Hepatocyte (in vitro differentiated cells): ENCODE data around the gene DCC. TPM values are rescaled to one million over a fixed set of nuclear protein-coding genes. Genes with fewer than 3 reads are reported as not detected.

ENCODE experiments used
- DNase-seq: peaks from one replicate; pipeline ENCODE4 v3.0.0-alpha.2; 2016; ENCODE audit warnings: low spot score
- H2AFZ ChIP-seq: fragments of 200-600 bp; sonication (generic); 2 replicates; pipeline ENCODE4 v1.6.0; 2016; ENCODE audit warnings: antibody characterized with exemption, mild to moderate bottlenecking
- H3K27ac ChIP-seq: fragments of 200-600 bp; sonication (generic); 2 replicates; pipeline ENCODE4 v1.5.1; 2016; ENCODE audit warnings: mild to moderate bottlenecking
- H3K27me3 ChIP-seq: fragments of 200-600 bp; sonication (generic); 2 replicates; pipeline ENCODE4 v1.6.1; 2016
- H3K36me3 ChIP-seq: fragments of 200-600 bp; sonication (generic); replicated peaks from 2 replicates; pipeline ENCODE4 v1.5.1; 2016; ENCODE audit warnings: low read depth; ENCODE audit not compliant: insufficient read depth
- H3K4me1 ChIP-seq: fragments of 200-600 bp; sonication (generic); 2 replicates; pipeline ENCODE4 v1.5.1; 2016; ENCODE audit warnings: mild to moderate bottlenecking, moderate library complexity; ENCODE audit not compliant: insufficient read depth
- H3K4me2 ChIP-seq: fragments of 200-600 bp; sonication (generic); 2 replicates; pipeline ENCODE4 v1.6.0; 2016
- H3K4me3 ChIP-seq: fragments of 200-600 bp; sonication (generic); 2 replicates; pipeline ENCODE4 v1.5.1; 2016; ENCODE audit warnings: mild to moderate bottlenecking
- H3K79me2 ChIP-seq: fragments of 200-600 bp; sonication (generic); 2 replicates; pipeline ENCODE4 v1.6.0; 2017; ENCODE audit warnings: mild to moderate bottlenecking
- H3K9me2 ChIP-seq: fragments of 200-600 bp; sonication (generic); replicated peaks from 2 replicates; pipeline ENCODE4 v1.6.0; 2017; ENCODE audit warnings: mild to moderate bottlenecking; ENCODE audit not compliant: insufficient read depth
- H3K9me3 ChIP-seq: fragments of 200-600 bp; sonication (generic); 2 replicates; pipeline ENCODE4 v1.5.1; 2016; ENCODE audit warnings: low read depth, mild to moderate bottlenecking
- H4K20me1 ChIP-seq: fragments of 200-600 bp; sonication (generic); 2 replicates; pipeline ENCODE4 v1.6.0; 2016; ENCODE audit warnings: mild to moderate bottlenecking; ENCODE audit not compliant: insufficient read depth, poor library complexity, severe bottlenecking
- EZH2 ChIP-seq: fragments of 200-600 bp; sonication (generic); IDR thresholded peaks from 2 replicates; pipeline ENCODE4 v1.6.1; 2016; ENCODE audit warnings: antibody characterized with exemption, mild to moderate bottlenecking, borderline replicate concordance
- EZH2phosphoT487 ChIP-seq: fragments of 200-600 bp; sonication (generic); IDR thresholded peaks from one replicate; pipeline ENCODE4 v1.6.1; 2018; ENCODE audit warnings: antibody characterized with exemption, mild to moderate bottlenecking, low read depth, moderate library complexity; ENCODE audit not compliant: unreplicated experiment, severe bottlenecking
- WGBS: methylation state at CpG from one replicate; pipeline ENCODE4 v1.1.6; 2016; ENCODE audit warnings: low lambda C conversion rate; ENCODE audit errors: missing lambda C conversion rate; 5-methylcytosine and 5-hydroxymethylcytosine counted together
- polyA plus RNA-seq: library from polyadenylated mRNA; unstranded; fragments of >200 nt; fragmentation: Nextera tagmentation; extraction: Ambion mirVana; gene quantifications from 2 replicates; pipeline ENCODE4 v1.2.1, GENCODE V29; 2016
- total RNA-seq: library from RNA; depleted of rRNA; stranded (reverse); fragments of >200 nt; gene quantifications from 2 replicates; pipeline ENCODE4 v1.2.3, GENCODE V29; 2014
- TF ChIP-seq, protein P1 (sequence below): fragments of 200-600 bp; sonication (generic); IDR thresholded peaks from 2 replicates; pipeline ENCODE4 v1.5.1; 2016; ENCODE audit warnings: antibody characterized with exemption, mild to moderate bottlenecking; ENCODE audit not compliant: poor library complexity

The DCC gene
- total and polyA plus RNA-seq, 2 experiments from 2014 or later = 1.0 to 3.5 TPM

DNA sequence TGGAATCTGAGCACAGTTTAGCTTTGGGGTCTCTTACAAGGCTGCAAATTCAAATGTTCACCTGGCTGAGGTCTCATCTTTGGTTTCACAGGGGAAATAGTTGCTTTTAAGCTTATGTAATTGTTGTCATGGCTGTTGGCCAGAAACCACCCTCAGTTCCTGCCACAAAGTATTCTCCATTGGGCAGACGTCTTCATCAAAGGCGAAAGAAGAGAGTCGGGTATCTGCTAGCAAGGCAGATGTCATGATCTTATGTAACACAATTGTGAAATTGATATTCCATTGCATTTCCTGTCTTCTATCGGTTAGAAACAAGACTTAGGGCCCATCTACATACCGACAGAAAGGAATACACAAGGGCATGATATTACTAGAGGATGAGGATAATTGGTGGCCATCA, 1068.3 kb downstream of the DCC start:
- Histone ChIP-seq H2AFZ (no peak overlapping the region), H3K27ac (no peak overlapping the region), H3K36me3 (no peaks in the 10 kb centered on the region), H4K20me1 (no peaks in the 10 kb centered on the region), H3K4me1 (no peaks in the 10 kb centered on the region), H3K9me3 (no peaks in the 10 kb centered on the region), H3K27me3 (no peaks in the 10 kb centered on the region), H3K79me2 (no peaks in the 10 kb centered on the region), H3K9me2 (no peaks in the 10 kb centered on the region), H3K4me3 (no peak overlapping the region), H3K4me2 (no peak overlapping the region)
- WGBS = 89% methylated on average over 5 of the region's 5 CpGs
- DNase-seq = no peak
- no peak for TF ChIP-seq EZH2
- TF ChIP-seq, protein P1, sequence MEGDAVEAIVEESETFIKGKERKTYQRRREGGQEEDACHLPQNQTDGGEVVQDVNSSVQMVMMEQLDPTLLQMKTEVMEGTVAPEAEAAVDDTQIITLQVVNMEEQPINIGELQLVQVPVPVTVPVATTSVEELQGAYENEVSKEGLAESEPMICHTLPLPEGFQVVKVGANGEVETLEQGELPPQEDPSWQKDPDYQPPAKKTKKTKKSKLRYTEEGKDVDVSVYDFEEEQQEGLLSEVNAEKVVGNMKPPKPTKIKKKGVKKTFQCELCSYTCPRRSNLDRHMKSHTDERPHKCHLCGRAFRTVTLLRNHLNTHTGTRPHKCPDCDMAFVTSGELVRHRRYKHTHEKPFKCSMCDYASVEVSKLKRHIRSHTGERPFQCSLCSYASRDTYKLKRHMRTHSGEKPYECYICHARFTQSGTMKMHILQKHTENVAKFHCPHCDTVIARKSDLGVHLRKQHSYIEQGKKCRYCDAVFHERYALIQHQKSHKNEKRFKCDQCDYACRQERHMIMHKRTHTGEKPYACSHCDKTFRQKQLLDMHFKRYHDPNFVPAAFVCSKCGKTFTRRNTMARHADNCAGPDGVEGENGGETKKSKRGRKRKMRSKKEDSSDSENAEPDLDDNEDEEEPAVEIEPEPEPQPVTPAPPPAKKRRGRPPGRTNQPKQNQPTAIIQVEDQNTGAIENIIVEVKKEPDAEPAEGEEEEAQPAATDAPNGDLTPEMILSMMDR = no peak
- no peak for TF ChIP-seq EZH2phosphoT487

DNA sequence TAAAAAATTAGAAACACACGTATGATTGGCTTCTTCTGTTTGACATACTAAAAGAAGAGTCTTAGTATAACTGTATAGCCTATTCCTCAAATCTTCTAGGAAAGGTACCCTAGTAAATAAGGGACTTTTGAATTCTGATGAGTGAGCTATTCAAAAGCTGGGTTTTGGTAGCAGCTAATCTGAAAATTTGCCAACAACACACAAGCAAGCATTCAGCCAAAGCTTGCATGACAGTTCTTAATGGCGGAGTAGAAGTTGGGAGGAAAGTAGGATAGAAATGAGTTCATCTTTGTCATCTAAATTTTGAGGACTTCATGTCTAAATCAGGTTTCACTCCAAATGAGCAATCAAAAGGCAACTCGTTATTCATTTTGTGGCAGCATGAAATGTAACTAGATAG, 1071.5 kb downstream of the DCC start:
- no peaks in the 10 kb centered on the region for H3K4me1 ChIP-seq
- H3K9me3 ChIP-seq = no peaks in the 10 kb centered on the region
- H3K4me2 ChIP-seq = no peak overlapping the region
- no peak overlapping the region for H3K4me3 ChIP-seq
- WGBS = 94% methylated on average over 3 of the region's 3 CpGs
- H3K36me3 ChIP-seq = no peaks in the 10 kb centered on the region
- TF ChIP-seq, protein P1 = no peak
- TF ChIP-seq EZH2phosphoT487 (no peak), EZH2 (no peak)
- H3K9me2 ChIP-seq = no peaks in the 10 kb centered on the region
- no peaks in the 10 kb centered on the region for H3K27me3 ChIP-seq
- no peak overlapping the region for H3K27ac ChIP-seq
- no peaks in the 10 kb centered on the region for H4K20me1 ChIP-seq
- no peak overlapping the region for H2AFZ ChIP-seq
- DNase-seq = no peak
- H3K79me2 ChIP-seq = no peaks in the 10 kb centered on the region

DNA sequence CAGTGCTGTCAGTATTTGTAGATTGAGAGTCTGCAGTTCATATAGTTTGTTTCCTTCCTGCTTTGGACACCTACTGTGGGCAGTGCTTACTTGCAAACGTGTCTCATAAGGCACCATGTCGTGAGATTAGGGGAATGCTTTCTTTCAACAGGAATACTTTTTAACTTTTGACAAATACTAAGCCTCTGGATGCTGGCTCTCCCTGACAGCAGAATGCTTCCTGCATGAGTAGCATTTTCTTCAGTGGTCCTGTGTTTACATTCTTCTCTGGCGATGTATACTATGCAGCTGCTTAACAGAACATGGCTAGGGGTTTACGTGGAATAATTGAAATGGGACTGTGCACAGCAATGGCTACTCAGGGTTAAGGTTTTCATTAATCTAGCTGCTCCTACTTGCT, 1077.0 kb downstream of the DCC start:
- H3K4me3 ChIP-seq = no peak overlapping the region
- WGBS = 11% methylated on average over 4 of the region's 4 CpGs
- no peaks in the 10 kb centered on the region for H3K79me2 ChIP-seq
- H3K9me2 ChIP-seq = no peaks in the 10 kb centered on the region
- H3K9me3 ChIP-seq = no peaks in the 10 kb centered on the region
- DNase-seq = no peak
- no peak overlapping the region for H3K4me2 ChIP-seq
- H3K4me1 ChIP-seq = no peaks in the 10 kb centered on the region
- no peaks in the 10 kb centered on the region for H3K36me3 ChIP-seq
- no peak overlapping the region for H2AFZ ChIP-seq
- H3K27me3 ChIP-seq = no peaks in the 10 kb centered on the region
- TF ChIP-seq EZH2phosphoT487 (no peak), EZH2 (no peak)
- TF ChIP-seq, protein P1 = no peak
- H4K20me1 ChIP-seq = no peaks in the 10 kb centered on the region
- H3K27ac ChIP-seq = no peak overlapping the region

DNA sequence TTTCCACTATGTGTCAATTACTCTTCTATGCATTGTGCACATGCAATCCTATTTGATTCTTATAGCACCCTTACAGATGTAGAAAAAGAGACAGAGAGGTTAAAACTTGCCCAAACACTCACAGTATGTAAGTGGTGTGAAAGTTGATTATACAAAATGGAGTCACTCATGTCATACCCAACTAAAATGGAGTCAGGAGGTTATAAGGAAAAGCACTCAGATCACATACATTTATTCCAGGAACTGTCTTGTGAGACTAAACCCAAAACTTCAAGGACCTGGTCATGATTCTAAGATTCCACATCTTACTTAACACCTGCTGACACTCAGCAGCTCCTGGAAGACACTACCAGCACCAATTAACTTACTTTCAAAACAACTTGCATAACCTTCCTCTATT, 1081.9 kb downstream of the DCC start:
- H4K20me1 ChIP-seq = no peaks in the 10 kb centered on the region
- no peak overlapping the region for H3K4me3 ChIP-seq
- TF ChIP-seq, protein P1 = no peak
- TF ChIP-seq EZH2phosphoT487 = no peak
- no peak for TF ChIP-seq EZH2
- H3K9me2 ChIP-seq = no peaks in the 10 kb centered on the region
- H2AFZ ChIP-seq = no peak overlapping the region
- no peaks in the 10 kb centered on the region for H3K36me3 ChIP-seq
- no peak overlapping the region for H3K4me2 ChIP-seq
- DNase-seq = no peak
- H3K4me1 ChIP-seq = no peaks in the 10 kb centered on the region
- H3K27me3 ChIP-seq = no peaks in the 10 kb centered on the region
- no peaks in the 10 kb centered on the region for H3K9me3 ChIP-seq
- H3K79me2 ChIP-seq = no peaks in the 10 kb centered on the region
- no peak overlapping the region for H3K27ac ChIP-seq
